K562 (cell line): ENCODE measurements around the gene TAOK2. TPM values are rescaled to one million over a fixed set of nuclear protein-coding genes. Genes with fewer than 3 reads are reported as not detected.

ENCODE experiments used
- ARID2 ChIP-seq: fragments of 450-650 bp; IDR thresholded peaks from 2 replicates; pipeline ENCODE4 v1.6.1; 2017; ENCODE audit warnings: antibody characterized with exemption, mild to moderate bottlenecking
- BDP1 ChIP-seq: IDR thresholded peaks from 3 replicates; pipeline ENCODE4 v1.6.1; 2011; ENCODE audit not compliant: insufficient read length, insufficient read depth
- CBX3 ChIP-seq, 2 experiments: IDR thresholded peaks; 1 replicate in 1 of 2; 2 replicates in 1 of 2; pipeline ENCODE4 v1.6.1; 2012; ENCODE audit warnings: inconsistent platforms in 2 of 2, low read length in 2 of 2, borderline replicate concordance in 1 of 2, control low read depth in 1 of 2
- DIDO1 ChIP-seq: fragments of 450-650 bp; IDR thresholded peaks from 2 replicates; pipeline ENCODE4 v1.6.1; 2016; ENCODE audit warnings: low read depth, missing biosample characterization, missing genetic modification characterization
- E2F3 ChIP-seq: fragments of 250-450 bp; sonication (Bioruptor Pico); IDR thresholded peaks from 2 replicates; pipeline ENCODE4 v1.4.0; 2020; ENCODE audit warnings: mild to moderate bottlenecking
- EHMT2 ChIP-seq: fragments of 450-650 bp; IDR thresholded peaks from 2 replicates; pipeline ENCODE4 v1.6.1; 2018; ENCODE audit warnings: antibody characterized with exemption
- ERF ChIP-seq: fragments of 450-650 bp; formaldehyde crosslinking; IDR thresholded peaks from 2 replicates; pipeline ENCODE4 v1.4.0; 2020; ENCODE audit warnings: mild to moderate bottlenecking, mixed read lengths
- HSF4 ChIP-seq: fragments of 250-450 bp; sonication (Bioruptor Pico); IDR thresholded peaks from 2 replicates; pipeline ENCODE4 v2.1.2; 2022; ENCODE audit warnings: mild to moderate bottlenecking, moderate library complexity, borderline replicate concordance
- MBD2 ChIP-seq: sonication (generic); IDR thresholded peaks from 2 replicates; pipeline ENCODE4 v1.6.1; 2016; ENCODE audit warnings: low read depth, borderline replicate concordance
- NFE2L1 ChIP-seq: fragments of 450-650 bp; IDR thresholded peaks from 2 replicates; pipeline ENCODE4 v1.6.1; 2016; ENCODE audit warnings: missing genetic modification characterization, low read depth, mild to moderate bottlenecking, missing compliant biosample characterization, moderate library complexity, borderline replicate concordance
- PML ChIP-seq: IDR thresholded peaks from 2 replicates; pipeline ENCODE4 v1.6.1; 2012; ENCODE audit warnings: low read length, inconsistent platforms
- POLR3A ChIP-seq: IDR thresholded peaks from 2 replicates; pipeline ENCODE4 v1.6.1; 2011; ENCODE audit warnings: borderline replicate concordance, mild to moderate bottlenecking, moderate library complexity; ENCODE audit not compliant: insufficient read length, insufficient read depth; ENCODE audit errors: extremely low read depth
- RCOR1 ChIP-seq, 2 experiments: IDR thresholded peaks; 2 replicates each; pipeline ENCODE4 v1.6.1; 2012; ENCODE audit warnings: low read depth in 2 of 2, low read length in 2 of 2, borderline replicate concordance in 1 of 2, improper control_type of control experiment in 1 of 2
- SMARCE1 ChIP-seq: fragments of 450-650 bp; IDR thresholded peaks from 2 replicates; pipeline ENCODE4 v1.7.1; 2016; ENCODE audit warnings: mild to moderate bottlenecking
- TCF3 ChIP-seq: sonication (generic); formaldehyde crosslinking; IDR thresholded peaks from 2 replicates; pipeline ENCODE4 v1.4.0; 2020; ENCODE audit warnings: mild to moderate bottlenecking, missing genetic modification reagents
- ZFPM2 ChIP-seq: fragments of 250-450 bp; sonication (Bioruptor Pico); IDR thresholded peaks from 2 replicates; pipeline ENCODE4 v1.5.1; 2022; ENCODE audit warnings: mild to moderate bottlenecking
- ZNF146 ChIP-seq: IDR thresholded peaks from one replicate; pipeline ENCODE4 v1.6.1; 2018; ENCODE audit warnings: missing compliant biosample characterization; ENCODE audit not compliant: unreplicated experiment
- ZNF766 ChIP-seq: fragments of 200-800 bp; sonication (Bioruptor generic); conservative IDR thresholded peaks from 2 replicates; pipeline ENCODE4 v1.6.1; 2016; ENCODE audit warnings: missing genetic modification characterization, missing compliant biosample characterization
- polyA plus RNA-seq, 8 experiments: library from polyadenylated mRNA; depleted of rRNA in 4 of 8; stranded (reverse) in 5 of 8; unstranded in 3 of 8; fragments of >200 nt; fragmentation: Nextera tagmentation in 2 of 8; fragmentation: Illumina TruSeq in 1 of 8; extraction: Ambion mirVana in 2 of 8; extraction: Trizol in 1 of 8; gene quantifications; 2 replicates each; pipeline versions ENCODE4 v1.2.1 to v1.2.3, GENCODE V29; 2011 to 2014; ENCODE audit warnings: inconsistent platforms in 1 of 8, missing spikeins in 1 of 8
- total RNA-seq, 7 experiments: library from RNA; depleted of rRNA in 6 of 7; stranded (reverse); fragments of >200 nt in 6 of 7; fragmentation: Illumina TruSeq in 2 of 7; extraction: Trizol in 2 of 7; gene quantifications; 2 replicates each; pipeline versions ENCODE4 v1.2.1 to v1.2.3, GENCODE V29; 2011 to 2021; ENCODE audit warnings: low replicate concordance in 1 of 7
- TF ChIP-seq, protein P1 (sequence below): fragments of 450-650 bp; formaldehyde crosslinking; IDR thresholded peaks from 2 replicates; pipeline ENCODE4 v1.4.0; 2020; ENCODE audit warnings: mild to moderate bottlenecking, moderate library complexity
- TF ChIP-seq, protein P2 (sequence below): fragments of 450-650 bp; IDR thresholded peaks from 2 replicates; pipeline ENCODE4 v1.6.1; 2016; ENCODE audit warnings: mild to moderate bottlenecking
- TF ChIP-seq, protein P3 (sequence below): fragments of 450-650 bp; formaldehyde crosslinking; IDR thresholded peaks from 2 replicates; pipeline ENCODE4 v1.4.0; 2020; ENCODE audit warnings: mild to moderate bottlenecking, moderate library complexity
- TF ChIP-seq, protein P4 (sequence below): fragments of 250-450 bp; sonication (Bioruptor Pico); IDR thresholded peaks from 2 replicates; pipeline ENCODE4 v1.8.0; 2022; ENCODE audit warnings: moderate library complexity, mild to moderate bottlenecking, inconsistent platforms

The TAOK2 gene
- total and polyA plus RNA-seq, 9 of the 15 experiments (the other 6 are each of a cell fraction or from before 2014, with no cell fraction given), result 0.10 to 41.8 (median 13.7) TPM

DNA sequence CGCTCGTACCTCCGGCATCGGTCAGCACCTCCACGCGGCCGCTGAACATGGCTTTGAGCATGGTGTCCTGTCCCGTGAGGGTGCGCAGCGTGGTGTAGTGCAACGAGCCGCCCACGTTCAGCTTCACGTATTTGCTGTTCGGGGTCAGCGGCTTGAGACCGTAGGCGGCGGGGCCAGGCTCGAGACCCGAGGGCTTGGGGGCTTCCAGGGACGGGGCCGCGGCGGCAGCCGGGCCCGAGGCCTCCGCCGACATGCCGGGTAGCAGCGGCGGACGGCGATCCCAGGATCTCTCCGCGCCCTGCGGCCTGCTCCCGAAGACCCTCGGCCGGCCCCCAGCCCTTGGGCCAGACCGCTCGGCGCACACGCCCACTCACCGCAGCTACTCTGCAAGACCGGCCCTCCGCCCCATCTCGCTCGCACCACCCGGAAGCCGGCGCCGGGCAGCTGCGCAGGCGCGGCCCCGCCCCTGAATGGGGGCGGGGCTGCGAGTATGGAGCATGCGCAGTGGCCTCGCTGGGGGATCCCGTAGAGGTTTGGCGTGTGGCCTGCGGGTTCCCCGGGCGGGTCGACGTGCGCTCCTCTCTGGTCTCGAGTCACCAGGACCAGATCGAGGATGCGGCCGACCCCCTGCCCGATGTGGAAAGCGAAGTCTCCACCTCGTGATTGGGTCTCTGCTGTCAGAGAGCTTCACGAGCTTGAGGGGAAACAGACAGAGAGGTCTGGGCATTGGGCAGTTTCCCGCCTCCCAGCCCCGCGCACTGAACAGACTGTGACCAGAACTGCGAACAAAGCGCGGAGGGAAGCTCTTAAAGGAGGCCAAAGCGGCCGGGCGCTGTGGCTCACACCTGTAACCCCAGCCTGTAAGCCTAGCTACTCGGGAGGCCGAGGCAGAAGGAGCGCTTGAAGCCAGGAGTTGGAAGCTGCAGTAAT is 47.6 kb upstream of the TAOK2 start, which contains the start of gene KCTD13 (continued):
- TF ChIP-seq, protein P1, sequence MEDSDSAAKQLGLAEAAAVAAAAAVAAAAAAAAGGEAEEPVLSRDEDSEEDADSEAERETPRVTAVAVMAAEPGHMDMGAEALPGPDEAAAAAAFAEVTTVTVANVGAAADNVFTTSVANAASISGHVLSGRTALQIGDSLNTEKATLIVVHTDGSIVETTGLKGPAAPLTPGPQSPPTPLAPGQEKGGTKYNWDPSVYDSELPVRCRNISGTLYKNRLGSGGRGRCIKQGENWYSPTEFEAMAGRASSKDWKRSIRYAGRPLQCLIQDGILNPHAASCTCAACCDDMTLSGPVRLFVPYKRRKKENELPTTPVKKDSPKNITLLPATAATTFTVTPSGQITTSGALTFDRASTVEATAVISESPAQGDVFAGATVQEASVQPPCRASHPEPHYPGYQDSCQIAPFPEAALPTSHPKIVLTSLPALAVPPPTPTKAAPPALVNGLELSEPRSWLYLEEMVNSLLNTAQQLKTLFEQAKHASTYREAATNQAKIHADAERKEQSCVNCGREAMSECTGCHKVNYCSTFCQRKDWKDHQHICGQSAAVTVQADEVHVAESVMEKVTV (CRISPR knock-in tag), result no peak
- TF ChIP-seq E2F3 (CRISPR knock-in tag) (peak; percentile 92), ZFPM2 (CRISPR knock-in tag) (no peak), CBX3 (IDR thresholded peaks at IDR 0.05; ENCODE audit: borderline replicate concordance in 1 of 2, low read length in 2 of 2) (no peak), POLR3A (no peak), ZNF766 (no peak), ERF (CRISPR knock-in tag) (0 out of 2 replicates have a peak, but pooled peaks have one; percentile 58), ZNF146 (CRISPR knock-in tag) (no peak), BDP1 (no peak), HSF4 (CRISPR knock-in tag) (no peak), PML (peak; percentile 74), RCOR1 (IDR thresholded peaks at IDR 0.05; ENCODE audit: borderline replicate concordance in 1 of 2, low read depth in 2 of 2, low read length in 2 of 2) (peak in 1 of 2 experiments; percentile 3; a peak in 1 of 4 replicates), TCF3 (no peak; the same call in 1 of the 2 replicates), EHMT2 (no peak), DIDO1 (no peak), MBD2 (peak; percentile 24; the same call in 1 of the 2 replicates), ARID2 (no peak), SMARCE1 (no peak; the same call in 1 of the 2 replicates), NFE2L1 (no peak)
- TF ChIP-seq, protein P2, sequence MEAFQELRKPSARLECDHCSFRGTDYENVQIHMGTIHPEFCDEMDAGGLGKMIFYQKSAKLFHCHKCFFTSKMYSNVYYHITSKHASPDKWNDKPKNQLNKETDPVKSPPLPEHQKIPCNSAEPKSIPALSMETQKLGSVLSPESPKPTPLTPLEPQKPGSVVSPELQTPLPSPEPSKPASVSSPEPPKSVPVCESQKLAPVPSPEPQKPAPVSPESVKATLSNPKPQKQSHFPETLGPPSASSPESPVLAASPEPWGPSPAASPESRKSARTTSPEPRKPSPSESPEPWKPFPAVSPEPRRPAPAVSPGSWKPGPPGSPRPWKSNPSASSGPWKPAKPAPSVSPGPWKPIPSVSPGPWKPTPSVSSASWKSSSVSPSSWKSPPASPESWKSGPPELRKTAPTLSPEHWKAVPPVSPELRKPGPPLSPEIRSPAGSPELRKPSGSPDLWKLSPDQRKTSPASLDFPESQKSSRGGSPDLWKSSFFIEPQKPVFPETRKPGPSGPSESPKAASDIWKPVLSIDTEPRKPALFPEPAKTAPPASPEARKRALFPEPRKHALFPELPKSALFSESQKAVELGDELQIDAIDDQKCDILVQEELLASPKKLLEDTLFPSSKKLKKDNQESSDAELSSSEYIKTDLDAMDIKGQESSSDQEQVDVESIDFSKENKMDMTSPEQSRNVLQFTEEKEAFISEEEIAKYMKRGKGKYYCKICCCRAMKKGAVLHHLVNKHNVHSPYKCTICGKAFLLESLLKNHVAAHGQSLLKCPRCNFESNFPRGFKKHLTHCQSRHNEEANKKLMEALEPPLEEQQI, result no peak
- TF ChIP-seq, protein P3, sequence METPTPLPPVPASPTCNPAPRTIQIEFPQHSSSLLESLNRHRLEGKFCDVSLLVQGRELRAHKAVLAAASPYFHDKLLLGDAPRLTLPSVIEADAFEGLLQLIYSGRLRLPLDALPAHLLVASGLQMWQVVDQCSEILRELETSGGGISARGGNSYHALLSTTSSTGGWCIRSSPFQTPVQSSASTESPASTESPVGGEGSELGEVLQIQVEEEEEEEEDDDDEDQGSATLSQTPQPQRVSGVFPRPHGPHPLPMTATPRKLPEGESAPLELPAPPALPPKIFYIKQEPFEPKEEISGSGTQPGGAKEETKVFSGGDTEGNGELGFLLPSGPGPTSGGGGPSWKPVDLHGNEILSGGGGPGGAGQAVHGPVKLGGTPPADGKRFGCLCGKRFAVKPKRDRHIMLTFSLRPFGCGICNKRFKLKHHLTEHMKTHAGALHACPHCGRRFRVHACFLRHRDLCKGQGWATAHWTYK (CRISPR knock-in tag), result peak; percentile 82; the same call in 1 of the 2 replicates
- TF ChIP-seq, protein P4, sequence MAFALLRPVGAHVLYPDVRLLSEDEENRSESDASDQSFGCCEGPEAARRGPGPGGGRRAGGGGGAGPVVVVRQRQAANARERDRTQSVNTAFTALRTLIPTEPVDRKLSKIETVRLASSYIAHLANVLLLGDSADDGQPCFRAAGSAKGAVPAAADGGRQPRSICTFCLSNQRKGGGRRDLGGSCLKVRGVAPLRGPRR (CRISPR knock-in tag), result no peak
